GM23248 (cell line): ENCODE measurements around the gene SYCE3.

Source experiments
- EZH2 ChIP-seq: fragments of 200-600 bp; sonication (generic); IDR thresholded peaks from 2 replicates; pipeline ENCODE4 v1.6.1; 2018; ENCODE audit warnings: antibody characterized with exemption, mild to moderate bottlenecking; ENCODE audit not compliant: insufficient read depth, poor library complexity, severe bottlenecking
- EZH2phosphoT487 ChIP-seq: fragments of 200-600 bp; sonication (generic); IDR thresholded peaks from 2 replicates; pipeline ENCODE4 v1.6.1; 2018; ENCODE audit warnings: antibody characterized with exemption, moderate library complexity, mild to moderate bottlenecking, low read depth; ENCODE audit not compliant: insufficient read depth

GRCh38 chr22:50532824-50533796 is 29.6 kb downstream of the SYCE3 start:
- TF ChIP-seq EZH2 (no peak), EZH2phosphoT487 (no peak)
